ENCODE measurements around the gene SLC25A1.

The SLC25A1 gene

DNA sequence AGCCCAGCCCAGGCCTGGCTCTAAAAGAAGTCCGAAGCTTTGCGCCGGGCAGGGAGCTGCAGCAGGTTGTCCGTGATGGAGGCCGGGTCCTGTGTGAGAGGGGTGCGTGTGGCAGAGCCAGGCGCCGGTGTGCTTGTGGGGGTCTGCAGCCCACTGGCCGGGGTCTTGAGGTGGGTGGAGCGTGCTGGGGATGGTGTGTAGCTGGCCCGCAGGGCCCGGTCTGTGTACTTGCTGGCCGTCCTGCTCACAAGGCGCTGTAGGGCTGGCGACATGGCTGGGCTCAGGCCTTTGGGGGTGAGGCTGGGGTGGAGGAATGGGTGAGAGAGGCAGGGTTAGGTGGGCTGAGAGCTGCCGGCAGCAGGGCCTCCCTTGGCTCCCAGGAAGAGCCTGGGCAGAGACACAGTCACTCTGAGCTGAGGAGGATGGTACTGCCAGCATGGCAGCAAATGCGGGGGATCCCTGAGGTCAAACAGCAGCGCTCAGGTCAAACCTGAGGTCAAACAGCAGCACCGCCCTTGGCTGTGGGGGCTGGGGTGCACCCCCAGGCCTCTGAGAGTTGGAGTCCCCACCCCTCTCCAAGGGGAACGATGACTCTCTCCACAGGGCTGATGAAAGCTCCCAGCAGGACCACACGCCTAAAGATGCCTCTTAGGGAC is 44.2 kb downstream of the SLC25A1 start:
- DNase-seq, result no peak

DNA sequence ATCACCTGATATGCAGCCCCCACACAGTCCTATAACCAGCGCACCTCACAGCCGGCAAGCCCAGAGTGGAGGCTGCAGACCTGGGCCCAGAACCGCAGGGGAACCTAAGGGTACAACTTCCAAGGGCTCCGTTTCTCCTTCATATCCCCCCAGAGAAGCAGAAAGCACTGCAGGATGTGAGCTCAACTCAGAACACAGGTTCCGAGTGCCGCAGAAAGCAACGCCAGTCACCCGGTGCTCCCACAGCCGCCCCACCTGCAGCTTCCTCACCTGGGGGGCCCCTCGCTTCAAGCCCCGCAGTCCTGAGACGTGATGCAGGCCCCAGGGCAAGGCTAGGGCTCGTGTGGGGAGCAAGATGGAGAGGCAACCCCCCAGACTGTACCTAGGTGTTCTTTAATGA is 45.0 kb downstream of the SLC25A1 start:
- DNase-seq, result no peak

DNA sequence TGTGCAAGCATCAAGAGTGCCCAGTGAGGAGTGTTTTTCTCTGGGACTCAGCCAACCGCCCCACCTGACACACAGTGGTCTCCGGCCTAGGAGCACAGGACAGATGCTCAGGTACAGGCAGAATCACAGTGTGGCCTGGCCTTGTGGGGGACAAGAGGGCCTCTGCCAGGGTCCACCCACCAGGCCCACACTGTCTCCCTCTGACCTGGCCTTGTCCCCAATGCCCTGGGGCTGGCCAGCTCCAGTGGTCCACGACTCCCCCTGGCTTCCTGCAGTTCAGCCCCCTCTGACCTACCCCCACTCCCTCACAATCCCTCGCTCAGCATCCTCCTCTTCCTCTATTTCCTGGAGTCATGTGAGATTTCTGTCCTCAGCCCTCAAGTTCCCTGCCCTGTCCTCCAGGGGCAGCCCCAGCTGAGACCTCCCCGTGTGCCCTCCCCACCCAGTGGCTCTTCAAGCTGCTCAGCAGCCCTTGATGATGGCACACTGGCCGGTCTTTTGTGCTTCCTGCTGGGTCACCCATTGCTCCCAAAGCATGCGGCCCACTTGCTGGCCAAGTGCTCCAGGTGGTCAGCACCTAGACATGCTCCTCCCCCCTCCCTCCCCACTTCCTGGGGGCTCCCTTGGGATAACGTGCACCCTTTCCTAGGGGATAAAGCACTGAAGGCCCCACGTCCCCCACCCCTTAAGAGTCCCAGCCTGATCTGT is 45.7 kb downstream of the SLC25A1 start:
- DNase-seq, result no peak

DNA sequence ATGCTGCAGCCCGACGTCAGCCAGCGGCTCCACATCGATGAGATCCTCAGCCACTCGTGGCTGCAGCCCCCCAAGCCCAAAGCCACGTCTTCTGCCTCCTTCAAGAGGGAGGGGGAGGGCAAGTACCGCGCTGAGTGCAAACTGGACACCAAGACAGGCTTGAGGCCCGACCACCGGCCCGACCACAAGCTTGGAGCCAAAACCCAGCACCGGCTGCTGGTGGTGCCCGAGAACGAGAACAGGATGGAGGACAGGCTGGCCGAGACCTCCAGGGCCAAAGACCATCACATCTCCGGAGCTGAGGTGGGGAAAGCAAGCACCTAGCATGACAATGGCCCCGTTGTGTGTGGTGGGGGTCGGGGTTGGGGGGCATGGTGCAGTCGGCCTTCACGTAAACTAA is 46.4 kb downstream of the SLC25A1 start:
- DNase-seq, result no peak

DNA sequence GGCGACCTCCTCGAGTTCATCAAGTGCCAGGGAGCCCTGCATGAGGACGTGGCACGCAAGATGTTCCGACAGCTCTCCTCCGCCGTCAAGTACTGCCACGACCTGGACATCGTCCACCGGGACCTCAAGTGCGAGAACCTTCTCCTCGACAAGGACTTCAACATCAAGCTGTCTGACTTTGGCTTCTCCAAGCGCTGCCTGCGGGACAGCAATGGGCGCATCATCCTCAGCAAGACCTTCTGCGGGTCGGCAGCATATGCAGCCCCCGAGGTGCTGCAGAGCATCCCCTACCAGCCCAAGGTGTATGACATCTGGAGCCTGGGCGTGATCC is 46.9 kb downstream of the SLC25A1 start:
- DNase-seq, result no peak

DNA sequence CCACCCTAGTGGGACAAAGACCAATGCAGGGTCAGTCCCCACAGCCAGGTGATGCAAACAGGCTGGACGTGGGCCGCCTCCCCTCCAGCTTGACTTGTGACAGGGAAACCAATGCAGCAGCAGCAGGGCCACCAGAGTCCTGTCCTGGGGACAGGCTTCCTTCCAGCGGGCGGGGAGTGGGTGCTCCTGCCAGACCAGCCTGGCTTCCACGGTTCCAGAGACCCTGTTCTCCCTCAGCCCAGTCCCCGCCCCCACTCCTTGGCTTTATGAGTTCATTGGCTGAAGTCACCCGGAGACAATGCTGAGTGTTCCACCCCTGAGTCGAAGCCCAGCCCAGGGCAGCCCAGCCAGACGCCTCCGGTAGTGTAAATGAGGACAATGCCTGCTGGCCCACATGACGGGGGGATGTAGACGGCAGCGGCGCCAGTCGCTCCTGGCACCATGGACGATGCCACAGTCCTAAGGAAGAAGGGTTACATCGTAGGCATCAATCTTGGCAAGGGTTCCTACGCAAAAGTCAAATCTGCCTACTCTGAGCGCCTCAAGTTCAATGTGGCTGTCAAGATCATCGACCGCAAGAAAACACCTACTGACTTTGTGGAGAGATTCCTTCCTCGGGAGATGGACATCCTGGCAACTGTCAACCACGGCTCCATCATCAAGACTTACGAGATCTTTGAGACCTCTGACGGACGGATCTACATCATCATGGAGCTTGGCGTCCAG is 47.4 kb downstream of the SLC25A1 start, which contains the start of gene TSSK2:
TSSK2 (plus strand) TSS at position 350 of the 726 bp plus-strand sequence; CDS start at position 442, 92 bp downstream.
- DNase-seq, result no peak

DNA sequence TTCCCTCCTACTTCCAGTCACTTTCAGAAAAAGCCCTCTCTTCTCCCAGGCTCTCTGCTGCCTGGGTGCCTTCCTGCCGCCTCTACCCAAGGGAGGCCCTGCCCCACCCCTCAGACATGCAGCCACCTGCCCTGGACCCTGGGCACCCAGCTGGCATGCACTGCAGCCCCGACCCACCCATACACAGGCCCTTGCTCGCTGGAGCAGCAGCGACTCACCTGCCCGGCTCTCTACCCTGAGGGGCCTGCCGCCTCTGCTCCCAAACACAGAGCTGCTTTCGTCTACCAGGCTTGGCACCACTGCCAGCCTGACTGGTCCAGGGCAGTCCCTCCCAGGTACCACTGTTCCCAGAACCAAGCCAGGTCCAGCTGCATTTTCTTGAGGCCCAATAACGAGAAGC is 48.7 kb downstream of the SLC25A1 start:
- no peak for DNase-seq

DNA sequence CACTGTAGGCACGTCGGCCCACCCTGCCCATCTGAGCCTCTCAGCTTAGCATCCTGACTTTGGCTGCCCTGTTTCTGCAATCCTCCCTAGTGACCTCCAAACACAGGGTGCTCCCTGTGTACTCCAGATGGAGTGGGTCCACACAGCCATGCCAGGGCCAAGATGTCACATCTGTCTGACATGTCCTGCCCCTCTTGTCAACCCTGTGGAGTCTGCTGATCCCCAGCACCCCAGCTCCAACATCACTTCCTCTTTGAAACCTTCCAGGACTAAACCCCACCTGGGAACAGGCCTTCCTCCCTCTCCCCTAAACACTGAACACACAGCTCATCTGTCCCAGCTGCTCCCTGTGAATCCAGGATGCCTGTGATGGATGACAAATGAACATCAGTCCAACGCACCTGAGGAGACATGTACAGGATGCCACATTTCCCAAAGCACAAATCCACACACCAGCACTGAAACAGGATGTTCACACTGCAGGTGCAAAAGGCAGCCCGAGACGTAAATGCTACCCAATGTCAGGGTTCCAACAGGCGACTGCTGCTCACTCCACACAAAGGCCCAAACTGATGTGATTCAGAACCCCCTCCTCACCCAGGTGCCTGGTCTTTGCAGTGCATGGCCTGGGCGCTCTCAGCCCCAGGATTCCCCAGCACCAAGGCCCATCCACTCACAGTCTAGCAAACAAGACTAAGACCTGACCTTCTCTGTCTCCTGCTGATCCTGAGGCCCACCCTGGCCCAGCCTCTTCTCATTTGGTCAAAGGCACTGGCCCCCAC is 49.4 kb downstream of the SLC25A1 start:
- DNase-seq, result no peak

DNA sequence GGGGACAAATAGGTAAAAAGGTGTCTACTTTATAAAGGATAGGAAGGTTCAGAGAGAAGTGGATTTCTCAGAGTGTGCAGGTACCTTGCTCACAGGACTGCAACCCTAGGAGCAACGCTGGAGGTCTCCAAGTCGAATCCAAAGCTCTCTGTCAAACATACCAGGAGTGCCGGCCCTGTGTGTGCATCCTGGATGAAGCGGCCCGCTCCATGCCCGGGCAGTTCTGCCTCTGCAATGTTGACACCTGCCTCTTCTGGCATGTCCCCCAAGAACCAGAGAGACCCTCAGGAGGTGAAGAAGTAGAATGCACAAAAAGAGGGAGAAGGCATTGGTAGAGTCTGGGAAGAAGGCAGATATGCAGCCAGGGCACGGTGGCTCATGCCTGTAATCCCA is 50.5 kb downstream of the SLC25A1 start:
- DNase-seq, result no peak

DNA sequence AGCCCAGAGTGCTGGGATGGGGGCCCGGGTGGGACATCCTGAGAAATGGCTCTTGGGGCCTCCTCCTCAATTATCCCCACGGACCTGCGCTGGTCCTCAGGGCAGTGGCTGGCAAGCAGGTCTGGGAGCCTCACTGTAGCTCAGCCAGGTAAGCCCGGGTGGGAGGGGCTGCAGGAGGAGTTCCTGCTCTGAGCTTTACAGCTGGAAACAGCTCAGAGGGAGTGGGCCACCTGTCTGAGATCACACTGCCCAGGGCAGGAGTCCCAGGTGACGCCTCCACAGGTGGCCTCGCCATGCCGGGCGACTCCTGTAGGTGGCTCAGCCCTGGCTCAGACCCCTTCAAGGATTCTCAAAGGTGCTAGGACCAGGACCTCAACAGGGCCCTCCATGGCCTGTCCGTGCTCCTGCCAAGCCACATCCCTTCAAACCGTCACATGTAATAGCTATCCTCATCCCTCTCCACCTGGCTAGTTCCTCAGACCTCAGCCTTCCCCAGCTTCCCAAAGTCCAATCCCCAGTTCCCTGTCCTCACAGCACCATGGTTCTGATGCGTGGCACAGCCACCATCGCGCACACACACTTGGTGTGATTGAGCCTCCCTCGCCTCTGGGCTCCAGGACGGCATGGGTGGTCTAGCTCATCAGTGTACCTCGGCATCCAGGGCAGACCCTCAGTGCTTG is 51.1 kb downstream of the SLC25A1 start:
- no peak for DNase-seq

DNA sequence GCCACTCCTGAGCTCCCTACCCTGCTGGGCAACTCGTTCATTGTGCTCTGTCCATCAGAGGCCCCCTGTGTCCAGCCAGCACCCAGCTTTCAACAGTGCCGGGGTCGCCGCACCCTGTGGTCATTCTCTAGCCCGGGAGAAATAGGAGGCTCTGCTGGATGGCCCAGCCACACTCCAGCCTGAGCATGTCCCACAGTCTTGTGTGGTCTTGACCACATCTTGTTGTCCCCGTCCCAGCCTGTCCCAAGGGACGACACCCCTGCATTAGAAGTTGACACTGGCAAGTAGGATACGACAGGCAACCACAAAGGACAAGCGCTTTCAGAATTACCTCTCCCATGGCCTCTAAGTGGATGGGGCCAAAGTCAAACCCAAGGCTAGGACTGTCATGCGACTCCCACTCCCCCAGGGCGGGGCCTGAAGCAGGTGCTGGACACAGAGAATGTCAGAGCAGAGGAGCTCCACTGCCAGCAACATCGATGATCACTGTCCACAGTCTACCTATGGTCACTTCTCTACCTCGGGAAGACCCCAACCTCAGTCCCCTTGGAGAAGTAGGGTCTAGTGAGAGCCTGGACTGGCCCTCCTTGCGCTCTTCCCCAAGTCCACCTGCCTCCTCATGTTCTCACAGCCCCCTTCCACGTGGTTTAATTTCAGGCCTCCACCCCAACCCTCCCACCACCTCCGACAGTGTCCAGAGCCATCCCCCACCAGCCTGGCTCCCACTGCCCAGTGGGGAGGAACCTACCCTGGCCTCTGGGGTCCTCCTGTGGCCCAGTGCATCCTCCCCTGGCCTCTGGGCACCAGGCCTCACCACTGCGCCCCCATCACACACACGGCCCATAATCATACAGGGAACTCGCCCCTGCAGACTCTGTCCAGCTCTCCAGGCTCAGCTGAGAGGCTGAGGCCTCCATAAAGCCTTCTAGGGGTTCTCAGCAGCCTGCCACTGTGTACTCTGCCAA is 51.9 kb downstream of the SLC25A1 start:
- no peak for DNase-seq

Measured in NCI-H2227 treated with DMSO at 0.1 percent for 48 hours (cell line).